NCI-H748 treated with DMSO at 0.1 percent for 48 hours (cell line): ENCODE results near the gene GABRB1.

Experiments
- DNase-seq: peaks from one replicate; lab custom pipeline; 2025; lab: John Stamatoyannopoulos, UW

The GABRB1 gene

GRCh38 chr4:47386561-47387235 lies 355.3 kb downstream of the GABRB1 start:
- no peak for DNase-seq

- DNase-seq: no peak
These were observed 359.2 kb downstream of the GABRB1 start for GRCh38 chr4:47390428-47391125.

- no peak for DNase-seq
These were observed 359.9 kb downstream of the GABRB1 start for GRCh38 chr4:47391256-47391655.

DNA sequence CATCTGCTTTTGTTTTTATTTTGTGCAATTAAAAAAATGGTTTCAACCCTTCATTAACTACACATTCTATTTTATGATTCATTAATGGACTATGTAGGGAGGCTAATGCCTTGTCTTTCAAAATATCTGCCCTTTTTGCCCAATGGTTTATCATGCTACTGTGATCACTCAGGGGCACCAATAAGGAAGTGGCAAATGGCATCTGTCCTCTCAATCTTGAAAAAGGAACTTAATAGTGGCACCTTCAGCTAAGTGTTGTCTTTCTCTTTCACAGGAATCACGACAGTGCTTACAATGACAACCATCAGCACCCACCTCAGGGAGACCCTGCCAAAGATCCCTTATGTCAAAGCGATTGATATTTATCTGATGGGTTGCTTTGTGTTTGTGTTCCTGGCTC lies 375.0 kb downstream of the GABRB1 start:
- no peak for DNase-seq

DNA sequence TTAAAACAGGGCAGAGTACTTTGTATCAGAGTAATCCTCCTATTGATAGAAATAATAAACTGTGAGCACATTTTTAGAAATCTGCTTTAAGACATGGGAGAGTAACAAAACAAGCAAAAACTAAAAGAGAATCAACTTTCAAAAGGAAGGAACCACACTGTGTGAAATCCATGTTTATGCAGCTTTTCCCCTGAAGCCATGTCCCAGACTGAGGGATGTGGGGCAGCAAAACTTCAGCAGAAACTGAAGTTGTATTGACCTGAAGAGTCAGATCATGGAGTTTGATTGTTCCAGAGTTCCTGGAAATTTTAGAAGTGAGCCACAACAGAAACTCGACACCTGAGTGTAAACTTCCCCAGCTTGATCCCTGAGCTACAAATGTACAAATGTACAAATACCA lies 378.9 kb downstream of the GABRB1 start:
- no peak for DNase-seq

DNA sequence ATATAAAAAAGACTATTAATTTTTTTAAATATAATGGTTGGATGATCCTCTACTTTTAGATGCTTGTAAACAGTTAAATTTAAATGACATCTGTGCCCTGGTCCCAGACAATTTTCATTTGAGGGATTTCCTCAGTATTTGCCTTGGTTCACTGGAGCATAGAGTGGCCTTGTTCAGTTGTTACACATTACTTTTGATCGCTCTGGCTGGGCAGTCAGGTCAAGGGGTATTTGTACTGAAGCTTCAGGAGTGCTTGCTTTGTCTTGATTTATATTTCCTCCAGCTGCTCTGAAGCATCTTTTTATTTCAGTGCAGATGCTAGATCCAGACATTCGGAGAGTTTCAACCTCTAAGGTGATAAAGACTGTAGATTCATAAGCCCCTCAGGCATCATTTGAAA lies 382.2 kb downstream of the GABRB1 start:
- no peak for DNase-seq

DNA sequence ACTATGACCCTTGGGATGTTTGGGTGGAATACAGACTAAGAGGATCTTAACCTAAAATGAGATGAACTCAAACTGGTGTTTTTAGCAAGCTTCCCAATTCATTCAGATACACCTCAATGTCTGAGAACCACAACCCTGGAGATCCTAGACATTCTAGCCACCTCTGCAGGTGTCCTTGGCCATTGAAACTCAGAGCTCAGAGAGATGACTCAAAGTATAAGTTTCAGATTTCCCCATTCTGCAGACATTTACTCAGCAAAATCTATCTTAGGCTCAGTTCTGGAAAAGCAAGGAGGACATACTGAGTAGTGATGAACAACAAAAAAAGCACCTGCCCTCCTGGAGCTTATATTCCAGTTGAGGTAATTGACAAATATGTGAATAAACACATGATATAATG lies 384.4 kb downstream of the GABRB1 start:
- DNase-seq: no peak

DNA sequence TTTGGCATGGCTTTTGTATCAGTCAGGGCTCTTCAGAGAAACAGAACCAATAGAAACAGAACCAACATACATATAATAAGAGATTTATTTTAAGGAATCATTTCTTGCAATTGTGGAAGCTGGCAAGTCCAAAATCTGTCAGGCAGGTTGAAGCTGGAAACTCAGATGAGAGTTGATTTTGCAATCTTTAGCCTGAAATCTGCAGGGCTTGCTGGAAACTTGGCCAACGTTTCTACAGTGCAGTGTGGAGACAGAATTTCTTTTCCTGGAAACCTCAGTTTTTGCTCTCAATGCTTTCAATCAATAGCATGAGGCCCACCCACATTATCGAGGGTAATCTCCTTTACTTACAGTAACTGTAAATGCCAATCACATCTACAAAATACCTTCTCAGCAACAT lies 386.8 kb downstream of the GABRB1 start:
- no peak for DNase-seq

- DNase-seq: no peak
These were observed 387.9 kb downstream of the GABRB1 start for GRCh38 chr4:47419296-47419695.

DNA sequence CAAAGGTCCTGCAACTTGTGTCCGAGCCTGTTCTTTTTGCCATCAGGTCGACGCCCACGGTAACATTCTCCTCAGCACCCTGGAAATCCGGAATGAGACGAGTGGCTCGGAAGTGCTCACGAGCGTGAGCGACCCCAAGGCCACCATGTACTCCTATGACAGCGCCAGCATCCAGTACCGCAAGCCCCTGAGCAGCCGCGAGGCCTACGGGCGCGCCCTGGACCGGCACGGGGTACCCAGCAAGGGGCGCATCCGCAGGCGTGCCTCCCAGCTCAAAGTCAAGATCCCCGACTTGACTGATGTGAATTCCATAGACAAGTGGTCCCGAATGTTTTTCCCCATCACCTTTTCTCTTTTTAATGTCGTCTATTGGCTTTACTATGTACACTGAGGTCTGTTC lies 394.3 kb downstream of the GABRB1 start:
- no peak for DNase-seq

- no peak for DNase-seq
These were observed 396.6 kb downstream of the GABRB1 start for GRCh38 chr4:47427935-47428334.

GRCh38 chr4:47432749-47433148 lies 401.4 kb downstream of the GABRB1 start:
- no peak for DNase-seq

DNA sequence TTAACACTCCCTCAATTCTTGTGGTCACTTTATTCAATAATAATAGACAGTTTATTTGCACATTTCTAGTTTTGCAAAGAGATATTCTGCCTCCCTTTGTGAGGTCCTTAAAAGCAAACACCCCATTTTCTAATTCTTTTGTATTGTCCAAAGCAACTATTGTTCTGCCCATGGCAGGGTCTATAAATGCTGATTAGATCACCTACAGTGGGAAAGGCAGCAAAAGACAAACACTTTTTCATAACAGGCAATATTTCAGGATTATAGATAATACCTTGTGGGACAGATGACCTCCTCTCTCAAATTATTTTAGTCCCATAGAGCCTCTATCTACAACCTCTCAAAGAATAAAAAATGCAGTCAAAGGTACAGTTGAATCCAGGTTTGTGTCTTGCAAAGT lies 403.6 kb downstream of the GABRB1 start:
- DNase-seq: no peak

GRCh38 chr4:47442980-47443379 lies 411.6 kb downstream of the GABRB1 start:
- no peak for DNase-seq

DNA sequence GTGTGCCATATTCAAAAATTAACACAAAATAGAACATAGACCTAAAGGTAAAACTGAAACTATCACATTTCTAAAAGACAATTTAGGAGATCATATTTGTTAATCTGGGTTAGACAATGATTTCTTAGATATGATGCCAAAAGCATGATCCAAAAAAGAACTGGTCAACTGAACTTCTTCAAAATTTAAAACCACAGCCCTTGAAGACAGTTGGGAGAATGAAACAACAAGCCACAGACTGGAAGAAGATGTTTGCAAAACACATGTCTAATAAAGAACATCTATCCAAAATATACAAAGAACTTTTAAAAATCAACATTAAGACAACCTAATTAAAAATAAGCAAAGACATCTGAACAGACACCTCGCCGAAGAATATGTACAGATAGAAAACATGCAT lies 412.7 kb downstream of the GABRB1 start:
- DNase-seq: no peak

DNA sequence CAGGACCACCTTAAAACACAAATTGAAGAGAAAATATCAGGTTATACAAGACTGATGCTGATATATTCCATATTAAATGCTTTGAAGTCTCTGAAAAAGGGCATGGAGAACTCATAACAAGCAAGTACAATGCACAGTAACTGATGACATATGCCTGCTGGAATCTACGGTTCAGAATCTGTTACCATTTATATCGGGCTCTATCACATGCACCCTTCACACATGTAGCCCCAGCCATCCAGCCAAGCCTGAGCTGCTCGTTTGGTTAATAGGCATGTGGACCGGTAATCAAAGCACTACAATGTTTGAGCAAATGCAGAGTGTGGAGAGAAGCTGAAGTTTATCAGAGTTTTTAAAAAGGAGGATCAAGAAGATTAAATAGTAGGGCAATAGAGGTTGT lies 420.3 kb downstream of the GABRB1 start:
- DNase-seq: no peak

GRCh38 chr4:47462799-47463234 lies 431.4 kb downstream of the GABRB1 start:
- no peak for DNase-seq

DNA sequence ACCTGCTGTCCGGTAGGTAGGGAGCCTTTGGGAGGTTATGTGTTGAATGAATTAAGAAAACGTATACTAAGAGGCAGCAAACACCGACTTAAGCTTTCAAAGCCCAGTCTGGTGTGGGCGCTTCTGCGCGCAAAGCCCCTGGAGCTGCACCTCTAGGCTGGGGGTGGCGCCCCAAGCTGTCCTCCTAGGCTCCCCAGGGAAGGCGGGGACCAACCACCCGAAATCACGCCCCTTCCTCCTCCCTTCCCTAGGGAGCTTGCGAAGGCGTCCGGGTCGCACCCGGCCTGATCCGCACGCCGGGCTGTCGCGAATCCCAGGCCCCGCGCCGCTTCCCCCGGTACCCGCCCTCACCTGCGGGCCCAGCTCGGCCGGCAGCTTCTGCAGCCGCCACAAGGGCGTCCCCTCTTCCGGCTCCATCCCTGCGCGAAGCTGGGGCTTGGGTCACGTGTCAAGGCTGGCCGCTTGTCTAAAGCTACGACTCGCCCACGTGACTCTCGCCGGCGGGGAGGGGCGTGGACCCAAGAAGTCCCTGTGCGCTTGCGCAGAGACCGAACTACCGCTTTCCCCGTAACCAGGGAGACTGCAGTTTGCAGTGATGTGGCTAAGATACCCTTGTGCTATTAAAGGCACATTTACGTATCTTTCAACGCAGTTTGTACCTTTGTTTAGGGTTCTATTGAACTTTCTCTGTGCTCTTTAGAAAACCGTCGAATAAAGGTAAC lies 432.0 kb downstream of the GABRB1 start, which contains the start of gene COMMD8:
Gene COMMD8 (minus strand): TSS at position 468 of the 722 bp plus-strand sequence. CDS start 51 bp downstream, at position 417.
- DNase-seq: peak; percentile 64

- no peak for DNase-seq
These were observed 433.6 kb downstream of the GABRB1 start for GRCh38 chr4:47465004-47465403.

DNA sequence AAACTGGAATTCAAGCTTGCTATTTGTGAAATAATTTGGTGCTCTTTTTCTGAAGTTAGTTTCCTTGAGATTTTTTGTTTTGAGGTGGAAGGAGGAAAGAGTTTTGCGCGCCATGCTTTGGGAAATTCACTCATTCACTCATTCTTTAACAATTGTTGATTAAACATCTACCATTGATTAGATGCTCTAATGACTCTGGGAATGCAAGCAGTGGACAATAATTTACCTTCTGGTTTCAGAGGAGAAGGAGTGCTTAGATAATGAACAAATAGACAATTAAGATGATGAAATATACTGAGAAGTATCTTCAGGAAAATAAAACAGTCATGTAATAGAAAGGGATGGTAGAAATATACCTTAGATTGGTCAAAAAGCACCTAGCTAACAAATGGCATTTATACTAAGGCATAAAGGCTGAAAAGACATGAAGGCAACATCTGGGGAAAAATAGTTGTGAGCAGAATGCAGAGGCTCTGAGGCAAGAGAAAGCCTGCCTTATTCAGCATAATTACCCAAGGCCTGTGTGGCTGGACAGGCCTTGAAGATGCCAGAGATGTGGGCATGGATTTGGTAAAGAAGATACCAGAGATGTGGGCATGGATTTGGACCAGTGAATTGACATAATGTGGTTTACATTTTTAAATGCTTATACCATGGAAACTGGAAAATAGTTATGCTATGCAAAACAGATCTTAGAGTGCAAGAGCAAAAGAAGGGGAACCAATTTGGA lies 434.9 kb downstream of the GABRB1 start:
- no peak for DNase-seq

DNA sequence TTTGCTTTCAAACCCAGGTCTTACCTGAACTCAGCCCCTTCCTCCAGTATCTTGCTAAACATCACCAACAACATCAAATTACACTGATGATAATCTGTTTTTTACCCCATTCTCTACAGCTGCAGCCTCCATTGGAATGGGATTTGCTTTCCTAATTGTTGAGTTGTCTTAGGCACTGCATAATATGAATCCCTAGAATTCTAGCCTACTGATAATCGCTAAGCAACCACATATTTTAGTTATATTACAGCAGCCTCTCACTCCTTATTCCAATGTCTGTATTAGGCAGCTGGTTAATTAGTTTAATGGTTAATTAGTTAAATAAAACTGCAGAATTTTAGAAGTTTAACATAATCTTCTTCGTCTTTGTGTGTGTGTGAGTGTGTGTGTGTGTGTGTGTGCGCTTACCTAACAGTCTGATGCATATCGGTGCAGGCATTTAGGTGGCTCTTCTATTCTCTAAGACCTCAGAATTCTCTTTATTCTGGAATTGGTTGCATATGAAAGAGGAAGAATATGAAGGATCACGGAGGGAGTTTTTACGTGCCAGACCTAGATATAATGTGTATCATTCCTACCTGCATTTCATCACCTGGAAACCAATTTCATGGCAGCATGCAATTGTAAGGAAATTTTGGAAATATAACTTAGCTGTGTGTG lies 437.5 kb downstream of the GABRB1 start:
- no peak for DNase-seq

- no peak for DNase-seq
These were observed 438.6 kb downstream of the GABRB1 start for GRCh38 chr4:47469951-47470350.
